MM.1S (cell line): ENCODE results near the gene CD74.

Experiments used
- DNase-seq: peaks from one replicate; pipeline ENCODE4 v3.0.0-alpha.2; 2015
- H2AFZ ChIP-seq: fragments of 300-600 bp; sonication (generic); 2 replicates; pipeline ENCODE4 v1.6.0; 2016; ENCODE audit warnings: antibody characterized with exemption, low read length
- H3F3A ChIP-seq: fragments of 300-600 bp; sonication (generic); 2 replicates; pipeline ENCODE4 v1.6.1; 2016; ENCODE audit warnings: mild to moderate bottlenecking, antibody characterized with exemption, low read length, moderate library complexity, mixed read lengths; ENCODE audit not compliant: insufficient read depth
- H3K27ac ChIP-seq: fragments of 300-600 bp; sonication (generic); 2 replicates; pipeline ENCODE4 v1.5.1; 2016; ENCODE audit warnings: mild to moderate bottlenecking, low read length
- H3K27me3 ChIP-seq: fragments of 300-600 bp; sonication (generic); replicated peaks from 2 replicates; pipeline ENCODE4 v1.6.0; 2016; ENCODE audit warnings: low read length; ENCODE audit not compliant: insufficient read depth
- H3K36me3 ChIP-seq: fragments of 300-600 bp; sonication (generic); replicated peaks from 2 replicates; pipeline ENCODE4 v1.6.1; 2016; ENCODE audit warnings: mild to moderate bottlenecking, low read length, mixed read lengths; ENCODE audit not compliant: insufficient read depth
- H3K4me1 ChIP-seq: fragments of 300-600 bp; sonication (generic); 2 replicates; pipeline ENCODE4 v1.6.1; 2016; ENCODE audit warnings: low read length, mixed read lengths
- H3K4me2 ChIP-seq: fragments of 300-600 bp; sonication (generic); 2 replicates; pipeline ENCODE4 v1.6.0; 2016; ENCODE audit warnings: low read depth, low read length
- H3K4me3 ChIP-seq: fragments of 300-600 bp; sonication (generic); 2 replicates; pipeline ENCODE4 v1.5.1; 2016; ENCODE audit warnings: low read length, mixed read lengths
- H3K79me2 ChIP-seq: fragments of 300-600 bp; sonication (generic); 2 replicates; pipeline ENCODE4 v1.6.1; 2016; ENCODE audit warnings: mixed run types, low read length, mixed read lengths
- H3K9ac ChIP-seq: fragments of 300-600 bp; sonication (generic); 2 replicates; pipeline ENCODE4 v1.6.1; 2016; ENCODE audit warnings: low read length, mixed read lengths
- H3K9me2 ChIP-seq: fragments of 300-600 bp; sonication (generic); replicated peaks from 2 replicates; pipeline ENCODE4 v1.6.1; 2016; ENCODE audit warnings: mild to moderate bottlenecking, low read length, mixed read lengths; ENCODE audit not compliant: insufficient read depth
- H3K9me3 ChIP-seq: fragments of 300-600 bp; sonication (generic); replicated peaks from 2 replicates; pipeline ENCODE4 v1.6.1; 2016; ENCODE audit warnings: mild to moderate bottlenecking, low read length, mixed read lengths; ENCODE audit not compliant: insufficient read depth
- H4K20me1 ChIP-seq: fragments of 300-600 bp; sonication (generic); 2 replicates; pipeline ENCODE4 v1.6.1; 2016; ENCODE audit warnings: mild to moderate bottlenecking, low read length, moderate library complexity, mixed read lengths; ENCODE audit not compliant: insufficient read depth
- CTCF ChIP-seq: fragments of 300-600 bp; sonication (generic); IDR thresholded peaks from 2 replicates; pipeline ENCODE4 v1.5.1; 2016; ENCODE audit warnings: antibody characterized with exemption, low read length, mixed read lengths
- EZH2 ChIP-seq: fragments of 300-600 bp; sonication (generic); optimal IDR thresholded peaks from 2 replicates; pipeline ENCODE3; 2017; ENCODE audit warnings: low read depth, mild to moderate bottlenecking, antibody characterized with exemption, low read length, mixed read lengths
- EZH2phosphoT487 ChIP-seq: fragments of 300-600 bp; sonication (generic); IDR thresholded peaks from 2 replicates; pipeline ENCODE4 v1.6.1; 2018; ENCODE audit warnings: antibody characterized with exemption, low read length

Gene CD74

GRCh38 chr5:150412319-150413175 lies at the start of gene CD74:
Gene CD74, minus strand, starts transcription at chr5:150412910. Its CDS starts 161 bp downstream, at chr5:150412749.
- Histone ChIP-seq H3K9me2 (no peaks in the 10 kb centered on the region), H3K4me2 (peak within 1 kb of the TSS; percentile 94), H3K27ac (peak within 1 kb of the TSS; percentile 93), H4K20me1 (no peaks in the 10 kb centered on the region), H2AFZ (peak within 1 kb of the TSS; percentile 48), H3K36me3 (no peaks in the 10 kb centered on the region; the same call in 1 of the 2 replicates), H3K4me1 (peaks cover 20% of the 10 kb centered on the region), H3K79me2 (peaks cover 51% of the 10 kb centered on the region), H3F3A (peaks cover 21% of the 10 kb centered on the region), H3K4me3 (peak within 1 kb of the TSS; percentile 89), H3K9ac (peak within 1 kb of the TSS; percentile 95), H3K9me3 (no peaks in the 10 kb centered on the region), H3K27me3 (no peaks in the 10 kb centered on the region)
- peak; percentile 99 for DNase-seq
- TF ChIP-seq EZH2phosphoT487: no peak
- TF ChIP-seq CTCF: no peak
- TF ChIP-seq EZH2: no peak

- peaks cover 8% of the 10 kb centered on the region; the same call in 1 of the 2 replicates for H3F3A ChIP-seq
- H3K4me1 ChIP-seq: peaks cover 30% of the 10 kb centered on the region
- no peak overlapping the region for H3K4me3 ChIP-seq
- no peaks in the 10 kb centered on the region for H3K79me2 ChIP-seq
- H3K27me3 ChIP-seq: no peaks in the 10 kb centered on the region
- H2AFZ ChIP-seq: peak overlapping the region; percentile 73
- no peaks in the 10 kb centered on the region for H3K9me3 ChIP-seq
- no peak for TF ChIP-seq EZH2phosphoT487
- TF ChIP-seq CTCF: no peak
- no peak for TF ChIP-seq EZH2
- H3K36me3 ChIP-seq: no peaks in the 10 kb centered on the region
- peak overlapping the region; percentile 58 for H3K4me2 ChIP-seq
- no peaks in the 10 kb centered on the region for H4K20me1 ChIP-seq
- H3K9ac ChIP-seq: peak overlapping the region; percentile 30; the same call in 1 of the 2 replicates
- H3K27ac ChIP-seq: peak overlapping the region; percentile 13; the same call in 1 of the 2 replicates
- no peaks in the 10 kb centered on the region for H3K9me2 ChIP-seq
- DNase-seq: peak; percentile 65
Measured at GRCh38 chr5:150461231-150461630, 48.5 kb upstream of the CD74 start.

GRCh38 chr5:150460781-150461180 lies 48.1 kb upstream of the CD74 start:
- peaks cover 8% of the 10 kb centered on the region; the same call in 1 of the 2 replicates for H3F3A ChIP-seq
- peak overlapping the region; percentile 58 for H3K4me2 ChIP-seq
- TF ChIP-seq EZH2 (no peak), EZH2phosphoT487 (no peak), CTCF (no peak)
- H4K20me1 ChIP-seq: no peaks in the 10 kb centered on the region
- H3K9ac ChIP-seq: no peak overlapping the region
- peak overlapping the region; percentile 11; the same call in 1 of the 2 replicates for H3K27ac ChIP-seq
- no peaks in the 10 kb centered on the region for H3K9me2 ChIP-seq
- H3K79me2 ChIP-seq: no peaks in the 10 kb centered on the region
- no peak overlapping the region for H3K4me3 ChIP-seq
- no peak for DNase-seq
- H3K9me3 ChIP-seq: no peaks in the 10 kb centered on the region
- no peaks in the 10 kb centered on the region for H3K36me3 ChIP-seq
- H3K4me1 ChIP-seq: peaks cover 30% of the 10 kb centered on the region
- H3K27me3 ChIP-seq: 0 out of 2 replicates have a peak, but pooled peaks cover 1% of the 10 kb centered on the region
- peak overlapping the region; percentile 73 for H2AFZ ChIP-seq
